Prostate gland (tissue), 2 donors: Measurements from ENCODE around the gene ITM2B. TPM values are rescaled to one million over a fixed set of nuclear protein-coding genes. Genes with fewer than 3 reads are reported as not detected.

Experiments
- DNase-seq: peaks from one replicate; pipeline ENCODE4 v3.0.0-alpha.2; 2019; ENCODE audit warnings: low spot score
- H3K27ac ChIP-seq, 2 donors: fragments of 200-600 bp; sonication (generic); 2 replicates each; pipeline ENCODE4 v1.5.1; 2017 to 2019
- H3K27me3 ChIP-seq: fragments of 200-600 bp; sonication (generic); replicated peaks from 2 replicates; pipeline ENCODE4 v1.5.1; 2019; ENCODE audit not compliant: insufficient read depth
- H3K36me3 ChIP-seq, 2 donors: fragments of 200-600 bp; sonication (generic); 1 replicate in 1 of 2; 2 replicates in 1 of 2; pipeline versions ENCODE4 v1.5.1 to v1.8.1; 2017 to 2019
- H3K4me1 ChIP-seq: fragments of 200-600 bp; sonication (generic); replicated peaks from 2 replicates; pipeline ENCODE4 v1.5.1; 2019
- H3K4me3 ChIP-seq, 2 donors: fragments of 200-600 bp; sonication (generic); 2 replicates each; pipeline ENCODE4 v1.5.1; 2017 to 2019
- H3K9me3 ChIP-seq: fragments of 200-600 bp; sonication (generic); 2 replicates; pipeline ENCODE4 v1.5.1; 2017
- POLR2A ChIP-seq: fragments of 450-650 bp; IDR thresholded peaks from one replicate; pipeline ENCODE4 v1.6.1; 2016; ENCODE audit warnings: antibody characterized with exemption, mild to moderate bottlenecking
- POLR2AphosphoS5 ChIP-seq: sonication (generic); formaldehyde crosslinking; IDR thresholded peaks from one replicate; pipeline ENCODE4 v1.6.1; 2017; ENCODE audit warnings: antibody characterized with exemption
- WGBS: methylation state at CpG from one replicate; pipeline ENCODE4 v1.1.5; 2018; 5-methylcytosine and 5-hydroxymethylcytosine counted together
- intact Hi-C: fragments of 100-400 bp; cut with DNase I; formaldehyde crosslinking; loops from one replicate; pipeline ENCODE4 v1.14.2; 2022
- total RNA-seq, 2 donors: library from RNA; depleted of rRNA; stranded (reverse); fragments of >200 nt; gene quantifications; one replicate each; pipeline ENCODE4 v1.1.0, GENCODE V29; 2016
- TF ChIP-seq, protein P1 (sequence below), 4 experiments: fragments of 200-600 bp in 2 of 4; fragments of 450-650 bp in 2 of 4; sonication (generic) in 2 of 4; IDR thresholded peaks; 1 replicate in 3 of 4; 2 replicates in 1 of 4; pipeline ENCODE4 v1.5.1; 2016 to 2019; ENCODE audit warnings: antibody characterized with exemption in 4 of 4, mild to moderate bottlenecking in 2 of 4, moderate library complexity in 2 of 4

Gene ITM2B
- total RNA-seq, 2 donors from 2014 or later = 401 to 632 TPM

GRCh38 chr13:48251611-48252081 is 18.6 kb downstream of the ITM2B start:
- Histone ChIP-seq H3K27me3 (no peaks in the 10 kb centered on the region), H3K4me1 (no peaks in the 10 kb centered on the region), H3K36me3 (peaks cover 0 to 7% of the 10 kb centered on the region in 2 donors), H3K4me3 (no peak overlapping the region), H3K27ac (no peak overlapping the region), H3K9me3 (no peaks in the 10 kb centered on the region)
- 81% methylated on average over 3 of the region's 3 CpGs for WGBS
- no peak for TF ChIP-seq POLR2AphosphoS5
- TF ChIP-seq, protein P1, sequence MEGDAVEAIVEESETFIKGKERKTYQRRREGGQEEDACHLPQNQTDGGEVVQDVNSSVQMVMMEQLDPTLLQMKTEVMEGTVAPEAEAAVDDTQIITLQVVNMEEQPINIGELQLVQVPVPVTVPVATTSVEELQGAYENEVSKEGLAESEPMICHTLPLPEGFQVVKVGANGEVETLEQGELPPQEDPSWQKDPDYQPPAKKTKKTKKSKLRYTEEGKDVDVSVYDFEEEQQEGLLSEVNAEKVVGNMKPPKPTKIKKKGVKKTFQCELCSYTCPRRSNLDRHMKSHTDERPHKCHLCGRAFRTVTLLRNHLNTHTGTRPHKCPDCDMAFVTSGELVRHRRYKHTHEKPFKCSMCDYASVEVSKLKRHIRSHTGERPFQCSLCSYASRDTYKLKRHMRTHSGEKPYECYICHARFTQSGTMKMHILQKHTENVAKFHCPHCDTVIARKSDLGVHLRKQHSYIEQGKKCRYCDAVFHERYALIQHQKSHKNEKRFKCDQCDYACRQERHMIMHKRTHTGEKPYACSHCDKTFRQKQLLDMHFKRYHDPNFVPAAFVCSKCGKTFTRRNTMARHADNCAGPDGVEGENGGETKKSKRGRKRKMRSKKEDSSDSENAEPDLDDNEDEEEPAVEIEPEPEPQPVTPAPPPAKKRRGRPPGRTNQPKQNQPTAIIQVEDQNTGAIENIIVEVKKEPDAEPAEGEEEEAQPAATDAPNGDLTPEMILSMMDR (IDR thresholded peaks at IDR 0.05) = no peak
- TF ChIP-seq POLR2A = no peak
- DNase-seq = no peak
- intact Hi-C loops = no loop called here

- no peak overlapping the region for H3K27ac ChIP-seq
- no peaks in the 10 kb centered on the region for H3K4me1 ChIP-seq
- DNase-seq = no peak
- H3K4me3 ChIP-seq = no peak overlapping the region
- WGBS = 91% methylated on average over 10 of the region's 10 CpGs
- H3K9me3 ChIP-seq = no peaks in the 10 kb centered on the region
- H3K36me3 ChIP-seq = peaks cover 0 to 7% of the 10 kb centered on the region in 2 donors
- no peaks in the 10 kb centered on the region for H3K27me3 ChIP-seq
- intact Hi-C loops = no loop called here
- TF ChIP-seq, protein P1 (IDR thresholded peaks at IDR 0.05) = no peak
- TF ChIP-seq POLR2AphosphoS5 = no peak
- no peak for TF ChIP-seq POLR2A
Measured at GRCh38 chr13:48252176-48252575, 19.2 kb downstream of the ITM2B start.

- no peak for TF ChIP-seq POLR2A
- TF ChIP-seq, protein P1 (IDR thresholded peaks at IDR 0.05) = no peak
- TF ChIP-seq POLR2AphosphoS5 = no peak
- Histone ChIP-seq H3K4me3 (no peak overlapping the region), H3K27me3 (no peaks in the 10 kb centered on the region), H3K27ac (no peak overlapping the region), H3K9me3 (no peaks in the 10 kb centered on the region), H3K36me3 (peaks cover 4 to 14% of the 10 kb centered on the region in 2 donors), H3K4me1 (no peaks in the 10 kb centered on the region)
- intact Hi-C loops = no loop called here
- 54% methylated on average over 2 of the region's 2 CpGs for WGBS
- DNase-seq = no peak
Measured at GRCh38 chr13:48253849-48254248, 20.8 kb downstream of the ITM2B start.

DNA sequence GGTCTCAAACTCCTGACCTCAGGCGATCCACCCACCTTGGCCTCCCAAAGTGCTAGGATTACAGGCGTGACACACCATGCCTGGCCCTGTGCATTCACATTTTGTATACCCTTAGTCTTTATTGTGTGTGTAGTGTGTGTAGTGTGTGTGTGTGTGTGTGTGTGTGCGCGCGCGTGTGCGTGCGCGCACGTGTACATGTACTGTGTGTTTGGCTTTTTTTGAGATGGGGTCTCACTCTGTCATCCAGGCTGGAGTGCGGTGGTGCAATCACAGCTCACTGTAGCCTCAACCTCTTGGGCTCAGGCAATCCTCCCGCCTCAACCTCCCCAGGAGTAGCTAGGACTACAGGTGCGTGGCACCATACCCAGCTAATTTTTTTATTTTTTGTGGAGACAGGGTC is 22.1 kb downstream of the ITM2B start:
- intact Hi-C loops = no loop called here
- Histone ChIP-seq H3K27me3 (no peaks in the 10 kb centered on the region), H3K27ac (no peak overlapping the region), H3K9me3 (no peaks in the 10 kb centered on the region), H3K4me3 (no peak overlapping the region), H3K36me3 (peaks cover 9 to 17% of the 10 kb centered on the region in 2 donors), H3K4me1 (no peaks in the 10 kb centered on the region)
- 92% methylated on average over 13 of the region's 13 CpGs for WGBS
- TF ChIP-seq POLR2A = no peak
- TF ChIP-seq, protein P1 (IDR thresholded peaks at IDR 0.05) = no peak
- TF ChIP-seq POLR2AphosphoS5 = no peak
- DNase-seq = no peak

DNA sequence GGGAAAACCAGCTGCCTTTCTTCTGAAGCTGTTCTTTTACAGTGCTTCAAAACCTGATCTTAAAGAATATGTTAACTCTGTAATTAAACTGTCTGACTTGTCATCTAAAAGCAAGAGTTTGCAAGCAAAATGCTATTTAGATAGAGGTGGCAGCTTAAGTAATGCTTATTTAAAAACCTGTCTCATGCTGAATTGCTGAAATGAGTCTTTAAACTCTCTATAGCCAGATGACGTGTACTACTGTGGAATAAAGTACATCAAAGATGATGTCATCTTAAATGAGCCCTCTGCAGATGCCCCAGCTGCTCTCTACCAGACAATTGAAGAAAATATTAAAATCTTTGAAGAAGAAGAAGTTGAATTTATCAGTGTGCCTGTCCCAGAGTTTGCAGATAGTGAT is 22.9 kb downstream of the ITM2B start:
- TF ChIP-seq POLR2AphosphoS5 (no peak), POLR2A (no peak)
- TF ChIP-seq, protein P1 (IDR thresholded peaks at IDR 0.05) = no peak
- H3K27ac ChIP-seq = no peak overlapping the region
- DNase-seq = no peak
- no peaks in the 10 kb centered on the region for H3K4me1 ChIP-seq
- H3K27me3 ChIP-seq = no peaks in the 10 kb centered on the region
- H3K9me3 ChIP-seq = no peaks in the 10 kb centered on the region
- WGBS = 50% methylated on average over 1 of the region's 1 CpG
- intact Hi-C loops = no loop called here
- H3K4me3 ChIP-seq = no peak overlapping the region
- peaks cover 12 to 17% of the 10 kb centered on the region in 2 donors for H3K36me3 ChIP-seq
